ENCODE measurements around the gene MAGI2.
A peak's percentile ranks its signal among the peaks of the same experiment; 100 is the strongest.
"Not testable (repeated sequence)": the region's sequence is repeated elsewhere in the genome, so short reads cannot be mapped to it uniquely, and the experiment has no call there.

MAGI2 gene

DNA sequence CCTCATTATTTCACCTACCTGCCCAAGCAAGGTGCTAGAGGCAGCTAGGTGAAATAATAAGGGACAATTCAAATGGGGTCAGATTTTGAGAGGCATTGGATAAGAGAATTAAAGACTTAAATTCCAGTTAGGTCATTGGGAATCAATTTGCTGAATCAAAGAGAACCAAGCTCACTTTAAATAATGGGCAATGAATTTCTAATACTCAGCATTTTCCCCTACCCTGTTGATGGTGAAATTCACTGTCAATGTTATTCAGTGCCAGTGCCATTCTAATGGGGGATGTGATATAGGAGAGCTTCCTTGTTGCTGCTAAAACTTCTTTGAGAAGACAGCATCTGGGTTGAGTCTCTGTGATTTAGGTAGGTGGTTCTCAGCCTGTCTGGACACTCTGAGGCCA lies 1145.6 kb downstream of the MAGI2 start:
- no peak for DNase-seq (ENCODE audit: low read depth, low spot score)
- no peak overlapping the region for H3K27ac ChIP-seq

DNA sequence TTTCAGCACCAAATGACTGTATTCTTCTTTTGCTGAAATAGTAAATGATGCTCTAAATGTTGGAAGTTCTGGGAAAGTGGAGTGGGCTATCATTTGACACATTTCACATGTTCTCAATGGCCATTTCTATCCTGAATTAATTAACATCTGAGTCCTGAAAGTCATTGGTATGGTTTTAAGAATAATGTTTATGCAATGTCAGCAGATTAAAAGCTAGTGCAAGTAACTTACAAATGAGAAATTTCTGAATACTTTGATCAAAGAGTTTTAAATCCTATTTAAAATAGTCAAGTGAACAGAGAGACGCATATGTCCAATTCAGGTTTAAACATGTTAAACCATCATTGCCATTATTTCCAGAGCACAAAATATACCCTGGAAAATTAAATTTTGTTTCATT lies 1146.8 kb downstream of the MAGI2 start:
- no peak for DNase-seq (ENCODE audit: low read depth, low spot score)
- no peak overlapping the region for H3K27ac ChIP-seq

DNA sequence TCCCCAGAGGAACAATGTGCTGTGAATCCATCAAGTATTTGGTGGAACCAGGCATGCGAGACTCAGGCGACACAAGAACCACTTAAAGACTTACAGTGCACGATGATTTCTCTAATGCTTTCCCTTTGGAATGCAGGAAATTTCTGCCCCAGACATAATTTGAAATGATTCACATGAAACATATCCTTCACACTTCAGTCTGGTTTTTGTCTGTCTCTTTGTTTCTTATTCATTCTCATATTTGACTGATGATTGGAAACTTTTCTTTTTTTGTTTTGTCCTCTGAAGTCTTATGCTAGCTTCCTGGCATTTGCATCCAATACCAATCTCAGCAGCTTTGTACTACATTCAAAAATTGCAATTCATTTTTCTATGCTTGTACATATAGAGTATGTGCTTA lies 1152.1 kb downstream of the MAGI2 start:
- no peak overlapping the region for H3K27ac ChIP-seq
- no peak for DNase-seq (ENCODE audit: low read depth, low spot score)

DNA sequence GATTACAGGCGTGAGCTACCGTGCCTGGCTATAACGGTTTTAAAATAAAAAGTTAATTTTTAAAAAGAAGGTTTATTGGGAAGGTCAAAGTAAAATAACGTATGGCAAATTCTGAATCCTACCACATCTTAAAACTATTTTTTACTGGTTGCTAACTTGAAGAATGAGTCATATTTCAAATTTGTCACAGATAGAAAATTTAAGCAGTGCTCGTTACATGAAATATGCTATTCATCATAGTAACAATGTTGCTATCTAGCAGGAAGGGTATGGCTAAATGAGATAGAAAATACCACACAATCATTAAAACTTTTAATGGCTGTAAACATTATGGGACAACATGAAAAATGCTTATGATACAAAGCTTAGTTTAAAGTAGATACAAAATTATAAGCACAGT lies 1154.4 kb downstream of the MAGI2 start:
- H3K27ac ChIP-seq = no peak overlapping the region
- no peak for DNase-seq (ENCODE audit: low read depth, low spot score)

DNA sequence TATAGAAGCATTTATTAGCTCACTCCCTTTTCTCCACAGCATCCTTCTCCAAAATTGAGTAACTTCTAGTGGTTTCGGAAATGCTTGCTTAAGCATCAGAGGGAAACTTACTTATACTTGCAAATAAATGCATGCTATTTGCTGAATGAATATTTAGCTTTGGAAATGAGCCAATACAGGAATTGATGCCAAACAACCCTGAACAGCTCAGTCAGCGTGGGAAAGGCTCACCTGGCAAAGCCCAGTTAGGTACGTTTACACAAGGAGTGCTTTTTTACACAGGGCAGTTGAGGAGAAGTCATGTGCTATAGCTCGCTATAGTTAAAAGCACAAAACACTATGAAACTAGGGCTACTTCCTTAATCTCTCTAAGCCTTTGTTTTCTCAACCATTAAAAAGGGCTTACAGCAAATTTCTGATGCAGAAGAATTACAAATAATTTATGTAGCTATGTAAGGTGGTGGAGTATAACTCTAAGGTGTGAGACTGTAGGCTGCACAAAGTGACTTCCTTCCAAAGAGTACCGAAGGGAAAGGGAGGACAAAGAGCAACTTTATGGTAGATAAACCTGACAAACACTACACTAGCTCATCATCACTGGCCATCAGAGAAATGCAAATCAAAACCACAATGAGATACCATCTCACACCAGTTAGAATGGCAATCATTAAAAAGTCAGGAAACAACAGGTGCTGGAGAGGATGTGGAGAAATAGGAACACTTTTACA lies 1156.7 kb downstream of the MAGI2 start:
- no peak for DNase-seq (ENCODE audit: low read depth, low spot score)
- H3K27ac ChIP-seq = no peak overlapping the region

DNA sequence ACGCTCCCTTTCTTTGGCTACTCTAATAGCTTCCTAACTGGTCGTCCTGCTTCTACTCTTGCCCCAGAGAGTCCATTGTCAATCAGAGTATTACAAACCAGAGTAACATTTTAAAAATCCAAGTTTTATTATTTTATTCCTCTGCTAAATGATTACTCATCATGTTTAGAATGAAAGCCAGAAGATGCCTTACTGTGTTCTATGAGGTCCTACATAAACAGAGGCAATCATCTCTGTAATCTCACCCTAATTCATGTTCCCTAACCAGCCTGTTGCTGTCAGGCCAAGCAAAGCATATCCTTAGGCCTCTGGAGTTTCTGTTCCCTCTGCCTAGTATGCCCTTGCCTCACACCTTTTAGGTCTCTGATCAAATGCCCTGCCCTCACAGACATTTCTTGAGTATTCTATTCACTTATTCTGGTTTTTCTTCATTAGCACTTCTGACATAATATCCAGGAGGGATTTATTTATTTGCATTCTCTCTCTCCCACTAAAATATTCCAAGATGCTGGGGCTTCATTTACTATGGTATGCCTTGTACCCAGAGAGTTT lies 1157.3 kb downstream of the MAGI2 start:
- DNase-seq (ENCODE audit: low read depth, low spot score) = no peak
- no peak overlapping the region for H3K27ac ChIP-seq

DNA sequence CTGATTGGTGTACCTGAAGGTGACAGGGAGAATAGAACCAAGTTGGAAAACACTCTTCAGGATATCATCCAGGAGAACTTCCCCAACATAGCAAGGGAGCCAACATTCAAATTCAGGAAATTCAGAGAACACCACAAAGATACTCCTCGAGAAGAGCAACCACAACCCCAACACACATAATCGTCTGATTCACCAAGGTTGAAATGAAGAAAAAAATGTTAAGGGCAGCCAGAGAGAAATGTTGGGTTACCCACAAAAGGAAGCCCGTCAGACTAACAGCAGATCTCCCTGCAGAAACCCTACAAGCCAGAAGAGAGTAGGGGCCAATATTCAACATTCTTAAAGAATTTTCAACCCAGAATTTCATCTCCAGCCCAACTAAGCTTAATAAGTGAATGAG lies 1164.0 kb downstream of the MAGI2 start:
- DNase-seq (ENCODE audit: low read depth, low spot score); H3K27ac ChIP-seq: not testable (repeated sequence)

DNA sequence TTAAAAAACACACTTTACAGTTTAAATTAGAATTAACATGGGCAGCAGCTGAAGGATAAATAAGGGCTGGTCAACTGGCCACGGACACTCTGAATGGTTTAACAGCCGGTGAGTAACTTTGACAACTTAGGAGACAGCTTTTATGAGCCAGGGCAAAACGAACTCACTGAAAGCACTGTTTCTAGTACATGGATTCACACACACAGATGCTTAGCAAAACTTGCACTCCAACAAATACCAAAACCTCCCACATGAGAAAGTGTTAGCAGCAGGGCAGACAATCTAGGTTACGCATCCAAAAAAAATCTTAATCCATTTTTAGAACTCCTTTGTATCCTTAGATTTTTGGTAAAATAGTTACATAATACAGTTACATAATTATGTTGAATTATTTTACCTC lies 1168.5 kb downstream of the MAGI2 start:
- H3K27ac ChIP-seq = no peak overlapping the region
- DNase-seq (ENCODE audit: low read depth, low spot score) = no peak

DNA sequence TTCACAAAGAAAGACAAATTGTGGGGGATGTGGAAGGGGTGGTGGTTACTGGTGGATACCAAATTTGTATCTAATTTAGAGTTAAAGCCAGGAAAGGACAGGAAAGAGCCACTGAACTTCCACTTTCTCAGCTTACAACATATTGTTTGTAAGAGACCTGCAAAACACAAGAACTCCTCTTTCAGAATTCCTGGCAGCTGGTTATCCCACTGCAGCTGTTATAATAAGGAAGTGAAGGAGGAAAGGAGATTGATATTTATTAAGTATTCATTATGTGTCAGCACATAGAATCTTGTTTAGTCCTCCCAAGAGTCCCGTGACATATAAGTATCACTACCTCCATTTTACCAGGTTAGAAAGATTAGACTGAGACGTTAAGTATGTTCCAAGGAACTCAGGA lies 1173.2 kb downstream of the MAGI2 start:
- DNase-seq (ENCODE audit: low read depth, low spot score) = no peak

DNA sequence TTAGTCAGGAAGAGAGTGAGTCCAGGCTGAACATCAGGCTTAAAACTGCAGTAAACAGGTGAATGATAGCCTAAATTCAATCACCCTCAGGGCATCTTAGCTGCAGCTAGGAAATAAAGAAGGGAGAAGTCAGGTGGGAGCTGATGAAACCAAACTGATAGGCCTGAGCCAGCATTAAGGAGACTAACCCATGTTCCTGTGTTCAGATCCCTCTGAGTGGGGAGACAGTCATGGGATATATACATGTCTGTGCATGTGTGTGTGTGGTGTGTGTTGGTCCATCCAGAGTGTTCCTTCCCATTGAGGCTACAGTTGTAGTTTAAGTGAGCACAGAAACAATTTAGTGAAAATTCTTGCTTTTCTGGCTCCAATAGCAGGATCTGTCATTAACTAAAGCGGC lies 1174.0 kb downstream of the MAGI2 start:
- peak overlapping the region; percentile 67 for H3K27ac ChIP-seq
- no peak for DNase-seq (ENCODE audit: low read depth, low spot score)

More for the DNA sequence above, 1173.2 kb downstream of the MAGI2 start:
- no peak overlapping the region for H3K27ac ChIP-seq

DNA sequence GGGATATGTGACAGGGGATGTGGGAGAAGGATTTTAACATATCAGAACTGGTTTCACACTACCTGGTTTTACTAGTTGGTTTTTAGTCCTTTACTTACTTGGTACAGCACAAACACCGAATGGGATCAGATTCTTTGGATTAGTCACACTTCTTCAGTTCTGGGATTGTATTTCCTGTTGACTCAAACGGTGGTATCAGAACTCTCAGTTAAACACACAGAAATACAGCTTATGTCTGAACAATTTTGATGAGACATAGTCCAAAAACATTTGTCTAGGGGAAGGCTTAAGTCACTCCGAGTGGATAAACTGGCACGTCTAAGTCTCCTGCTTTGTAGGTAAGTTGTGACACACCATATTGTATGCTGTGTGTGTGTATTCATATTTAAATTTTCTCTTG lies 1174.4 kb downstream of the MAGI2 start:
- peak; percentile 66 for DNase-seq (ENCODE audit: low read depth, low spot score)

DNA sequence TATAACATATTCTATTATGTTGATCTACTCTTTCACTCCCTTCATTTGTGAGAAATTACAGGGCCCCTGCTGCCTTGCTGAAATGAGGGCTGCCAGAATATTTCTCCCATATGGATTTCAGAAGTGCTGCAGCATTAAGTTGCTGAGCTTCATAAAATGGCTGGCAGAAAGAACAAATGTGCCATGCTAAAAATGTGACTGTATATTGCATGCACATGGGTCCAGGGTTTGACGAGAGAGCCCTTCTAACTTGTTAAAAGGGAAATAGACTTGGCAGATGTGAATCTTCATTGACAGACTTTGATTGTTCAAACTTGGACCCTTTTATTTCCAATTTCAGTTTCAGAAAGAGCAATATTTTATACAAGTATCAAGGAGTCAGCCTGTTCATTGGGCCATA lies 1186.3 kb downstream of the MAGI2 start:
- no peak for DNase-seq (ENCODE audit: low read depth, low spot score)
- no peak overlapping the region for H3K27ac ChIP-seq

More for the DNA sequence above, 1174.4 kb downstream of the MAGI2 start:
- peak overlapping the region; percentile 67 for H3K27ac ChIP-seq

DNA sequence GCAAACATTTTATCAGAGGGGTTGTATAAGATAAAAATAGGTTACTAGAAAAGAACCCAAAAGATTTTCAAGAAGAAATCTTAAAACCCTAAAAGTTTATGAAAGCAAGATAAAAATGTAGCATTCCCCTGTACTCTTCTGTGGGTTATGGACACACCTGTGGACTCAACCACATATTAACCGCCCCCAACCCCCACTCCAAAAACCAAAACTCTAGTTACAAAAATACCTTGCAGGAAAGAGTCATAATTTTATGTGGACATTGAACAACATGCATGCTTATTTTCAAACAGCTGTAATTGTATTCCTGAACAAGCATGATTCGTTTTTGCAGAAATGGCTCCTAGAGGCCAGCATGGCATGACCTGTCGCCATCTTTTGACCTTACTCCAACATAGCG lies 1188.0 kb downstream of the MAGI2 start:
- DNase-seq (ENCODE audit: low read depth, low spot score) = no peak
- H3K27ac ChIP-seq = no peak overlapping the region

DNA sequence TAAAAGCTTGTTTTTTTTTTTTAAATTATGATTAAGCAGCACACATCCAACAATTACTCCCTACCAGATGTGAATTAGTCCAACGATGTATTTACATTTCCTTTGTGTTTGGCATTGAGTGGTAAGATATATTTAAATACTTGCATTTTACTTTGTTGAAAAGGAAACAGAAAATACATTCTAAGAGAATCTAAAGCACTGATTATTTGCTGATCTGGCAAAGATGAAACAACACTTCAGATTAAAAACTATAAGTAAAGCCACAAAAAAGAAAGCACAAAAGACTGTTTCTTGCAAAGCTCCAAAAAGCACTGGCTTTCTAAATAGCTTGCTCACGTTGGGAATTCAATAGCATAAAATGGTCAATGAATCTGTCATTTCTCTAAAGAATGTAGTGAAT lies 1188.4 kb downstream of the MAGI2 start:
- H3K27ac ChIP-seq = no peak overlapping the region
- no peak for DNase-seq (ENCODE audit: low read depth, low spot score)

DNA sequence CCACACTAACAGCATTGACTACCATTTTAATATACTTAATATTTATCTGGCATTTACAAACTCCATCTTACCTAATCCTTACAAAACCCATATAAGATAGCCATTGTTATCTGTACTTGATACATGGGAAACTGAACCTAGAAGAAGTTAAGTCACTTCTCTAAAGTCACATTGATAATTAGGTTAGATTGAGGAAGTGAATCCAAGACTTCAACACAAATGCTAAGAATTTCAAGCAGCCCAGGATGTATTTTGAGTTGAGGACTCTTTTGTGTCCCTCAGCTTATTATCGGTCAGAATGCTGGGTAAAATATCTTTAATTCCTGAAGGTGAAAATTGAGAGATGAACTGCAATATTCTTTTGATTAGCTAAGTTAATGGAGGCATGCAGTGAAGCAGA lies 1189.4 kb downstream of the MAGI2 start:
- H3K27ac ChIP-seq = no peak overlapping the region
- no peak for DNase-seq (ENCODE audit: low read depth, low spot score)

DNA sequence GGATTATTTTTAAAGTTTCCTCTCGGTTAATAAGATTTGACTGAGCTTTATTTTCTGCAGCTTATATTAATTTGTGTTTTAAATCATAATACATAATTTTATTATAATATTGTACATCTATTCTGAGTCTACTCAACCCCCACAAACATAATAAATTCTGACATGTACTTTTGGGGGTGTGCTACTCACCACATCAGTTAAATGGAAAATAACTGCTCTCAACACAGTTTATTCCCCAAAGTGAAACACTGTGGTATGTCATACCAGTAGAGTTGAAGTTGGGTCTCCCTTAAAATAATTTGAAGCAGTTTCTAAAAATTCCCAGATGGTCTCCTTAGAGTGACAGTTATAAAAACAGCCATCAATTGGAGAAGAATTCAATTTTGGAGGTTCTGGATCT lies 1191.7 kb downstream of the MAGI2 start:
- H3K27ac ChIP-seq = no peak overlapping the region
- no peak for DNase-seq (ENCODE audit: low read depth, low spot score)

DNA sequence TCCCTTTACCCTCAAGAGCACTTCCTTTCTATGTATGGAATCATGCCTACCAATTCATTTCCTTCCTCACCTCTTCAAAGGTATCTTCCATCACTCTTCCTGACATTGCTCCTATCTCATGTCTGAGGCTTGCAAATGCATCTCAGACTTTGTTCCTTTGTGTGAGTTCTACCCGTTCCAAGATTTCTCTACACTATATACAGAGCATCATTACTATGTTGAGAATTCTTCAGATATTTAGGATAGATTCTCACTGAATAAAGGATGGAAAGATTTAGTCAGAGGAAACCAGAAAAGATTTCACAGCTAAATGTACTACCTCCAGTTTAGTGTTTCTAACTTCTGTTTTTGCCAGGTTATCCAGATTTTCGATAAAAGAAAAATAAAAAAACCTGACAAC lies 1192.2 kb downstream of the MAGI2 start:
- no peak for DNase-seq (ENCODE audit: low read depth, low spot score)
- H3K27ac ChIP-seq = no peak overlapping the region

DNA sequence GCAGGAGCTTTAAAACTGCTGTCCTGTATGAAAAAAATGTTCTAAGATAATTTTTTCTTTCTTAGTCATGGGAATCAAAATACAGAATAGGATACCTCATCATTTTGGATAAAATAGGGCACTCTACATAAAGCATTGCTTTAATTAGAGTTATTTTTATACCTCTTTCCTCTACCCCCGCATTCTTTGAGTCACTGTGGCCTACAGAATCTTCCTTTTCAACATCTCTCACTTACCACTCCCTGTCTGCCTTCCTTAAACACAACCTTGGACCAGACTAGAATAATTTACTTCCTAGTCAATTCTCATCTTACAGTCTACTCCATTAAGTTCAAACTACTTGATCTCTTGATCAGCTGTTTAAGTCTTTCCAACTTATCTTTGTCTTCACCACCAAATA lies 1192.6 kb downstream of the MAGI2 start:
- DNase-seq (ENCODE audit: low read depth, low spot score) = no peak
- no peak overlapping the region for H3K27ac ChIP-seq

DNA sequence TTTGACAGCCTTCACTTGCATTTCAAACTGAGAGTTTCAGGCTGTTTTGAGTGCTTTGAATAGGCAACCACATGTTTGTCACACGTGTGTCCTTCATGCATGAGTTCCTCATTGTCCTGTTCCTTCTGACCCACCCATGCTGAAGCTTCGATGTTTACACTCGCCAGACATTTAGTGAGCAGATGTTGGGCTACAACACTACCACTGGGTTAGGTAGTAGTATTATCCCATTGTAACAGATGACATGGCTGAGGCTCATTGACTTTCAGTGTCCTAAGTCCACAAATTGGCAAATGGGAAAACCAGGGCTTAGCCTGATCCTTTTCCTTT lies 1198.8 kb downstream of the MAGI2 start:
- no peak overlapping the region for H3K27ac ChIP-seq
- no peak for DNase-seq (ENCODE audit: low read depth, low spot score)

DNA sequence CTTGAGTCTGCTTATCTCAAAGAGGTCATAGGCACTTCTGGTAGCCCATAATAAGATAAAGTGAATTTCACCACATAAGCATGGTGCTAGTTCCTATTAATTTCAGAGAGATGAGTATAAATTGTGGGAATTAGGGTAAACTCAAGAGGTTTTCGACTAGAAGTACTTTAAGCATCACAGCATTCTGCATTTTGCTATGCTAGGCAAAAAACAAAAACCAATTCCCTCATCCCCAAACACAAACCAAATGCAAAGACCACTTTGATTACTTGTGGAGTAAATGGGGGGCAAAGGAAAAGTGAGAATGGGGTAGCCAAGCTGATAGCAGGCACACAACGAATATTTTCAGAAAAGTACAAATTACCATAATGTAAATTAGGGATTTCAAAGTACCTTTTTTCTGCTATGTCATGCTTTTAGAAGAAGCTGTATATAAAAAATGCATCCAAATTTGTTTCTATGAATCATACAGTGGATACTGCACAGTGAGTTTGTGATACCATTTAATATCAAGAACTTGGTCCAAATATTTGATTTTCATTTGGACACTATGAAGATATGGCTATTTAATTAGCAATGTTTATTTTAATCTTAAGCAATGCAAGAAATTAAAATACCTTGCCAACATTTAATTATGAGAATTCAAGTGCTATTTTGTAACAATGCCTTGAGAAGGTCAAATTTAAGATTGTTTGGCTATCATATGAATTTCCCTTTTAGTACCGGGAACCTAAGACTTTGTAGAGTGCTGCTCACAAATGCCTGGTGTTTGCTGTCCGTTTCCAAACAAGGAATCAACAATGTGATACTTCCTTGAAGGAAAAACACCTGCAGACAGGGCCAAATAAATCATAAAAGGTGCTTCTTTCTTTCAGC lies 1199.4 kb downstream of the MAGI2 start:
- DNase-seq (ENCODE audit: low read depth, low spot score) = no peak
- H3K27ac ChIP-seq = no peak overlapping the region

DNA sequence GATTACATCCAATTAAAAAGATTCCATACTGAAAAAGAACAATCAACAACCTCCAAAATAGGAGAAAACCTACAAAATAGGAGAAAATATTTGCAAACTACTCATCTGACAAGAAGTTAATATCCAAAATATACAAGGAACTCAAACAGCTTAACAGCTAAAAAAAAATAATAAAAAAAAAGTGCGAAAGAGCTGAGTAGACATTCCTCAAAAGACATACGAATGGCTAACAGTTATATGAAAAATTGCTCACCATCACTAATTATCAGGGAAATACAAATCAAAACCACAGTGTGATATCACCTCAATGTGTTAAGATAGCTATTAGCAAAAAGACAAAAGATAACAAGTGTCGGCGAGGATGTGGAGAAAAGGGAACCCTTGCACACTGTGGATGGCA lies 1204.6 kb downstream of the MAGI2 start:
- no peak for DNase-seq (ENCODE audit: low read depth, low spot score)
- no peak overlapping the region for H3K27ac ChIP-seq

Measured in epithelial cell of prostate (primary cell).